Activated naive CD4-positive, alpha-beta T cell treated with anti-CD3 and anti-CD28 coated beads, Interleukin-2, amount 10 ng/mL, durations not matched to agents 7 days and 5 days (primary cell): ENCODE measurements around the gene CTIF.
"Not testable (repeated sequence)": the region's sequence is repeated elsewhere in the genome, so short reads cannot be mapped to it uniquely, and the experiment has no call there.

Source experiments
- CTCF ChIA-PET: fragments of 350-600 bp; sonication (Branson Sonifier 250); formaldehyde crosslinking; loops from one replicate; lab custom pipeline; 2021; ENCODE audit warnings: antibody characterized with exemption; lab: Charles Lee
- DNase-seq: peaks from one replicate; pipeline ENCODE4 v3.0.0-alpha.2; 2020
- H3K27ac Mint-ChIP-seq: one replicate; pipeline ENCODE4 v1.8.0; 2021; ENCODE audit warnings: mild to moderate bottlenecking, moderate library complexity, mixed read lengths
- H3K27me3 Mint-ChIP-seq: one replicate; pipeline ENCODE4 v1.8.0; 2021; ENCODE audit warnings: mild to moderate bottlenecking, mixed read lengths
- H3K36me3 Mint-ChIP-seq: one replicate; pipeline ENCODE4 v1.8.0; 2021; ENCODE audit warnings: mixed read lengths
- H3K4me1 Mint-ChIP-seq: one replicate; pipeline ENCODE4 v1.8.0; 2021; ENCODE audit warnings: mixed read lengths
- H3K4me3 Mint-ChIP-seq: one replicate; pipeline ENCODE4 v1.8.0; 2021; ENCODE audit warnings: mild to moderate bottlenecking, moderate library complexity, mixed read lengths
- H3K9me3 Mint-ChIP-seq: one replicate; pipeline ENCODE4 v1.8.0; 2021; ENCODE audit warnings: mixed read lengths

CTIF gene

DNA sequence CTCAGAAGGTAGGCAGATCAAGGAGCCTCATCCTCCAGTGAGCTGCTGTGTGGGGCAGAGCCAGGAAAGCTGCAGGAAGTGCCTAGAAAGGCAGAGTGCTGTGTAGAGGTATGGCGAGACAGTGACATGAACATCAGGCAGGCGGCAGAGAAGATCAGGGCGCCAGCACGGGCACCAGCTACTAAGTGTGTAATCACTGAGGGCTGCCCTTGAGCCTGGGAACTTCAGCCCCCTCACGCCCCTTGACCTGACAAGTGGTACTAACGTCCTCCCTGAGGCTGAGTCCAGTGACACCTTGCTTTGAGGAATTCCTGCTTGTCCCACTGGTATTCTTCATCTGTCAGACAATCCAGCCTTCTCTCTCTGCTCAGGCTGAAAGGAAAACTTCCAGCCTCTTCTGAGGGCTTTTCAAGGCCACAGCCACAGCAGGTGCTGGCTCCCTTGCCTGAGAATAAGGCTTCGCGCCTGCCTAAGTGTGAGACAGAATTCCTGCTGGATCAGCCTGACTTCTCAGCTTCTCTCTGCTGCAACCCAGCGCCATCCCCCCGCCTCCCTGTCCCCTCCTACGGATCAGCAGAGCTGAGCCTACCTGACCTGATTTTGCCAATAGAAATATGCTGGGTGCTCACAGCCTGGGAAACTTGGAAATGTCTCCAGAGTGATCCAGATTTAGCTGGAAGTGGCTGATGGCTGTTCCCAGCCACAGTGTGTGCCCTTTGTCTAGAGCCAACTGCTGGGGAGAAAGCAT, 263.9 kb downstream of the CTIF start:
- Mint-ChIP-seq H3K36me3 (no peaks in the 10 kb centered on the region), H3K27ac (no peak overlapping the region), H3K4me1 (peaks cover 43% of the 10 kb centered on the region), H3K9me3 (no peaks in the 10 kb centered on the region), H3K4me3 (no peak overlapping the region), H3K27me3 (peaks cover 5% of the 10 kb centered on the region)
- DNase-seq: peak; percentile 20
- CTCF ChIA-PET: no interaction called here

DNA sequence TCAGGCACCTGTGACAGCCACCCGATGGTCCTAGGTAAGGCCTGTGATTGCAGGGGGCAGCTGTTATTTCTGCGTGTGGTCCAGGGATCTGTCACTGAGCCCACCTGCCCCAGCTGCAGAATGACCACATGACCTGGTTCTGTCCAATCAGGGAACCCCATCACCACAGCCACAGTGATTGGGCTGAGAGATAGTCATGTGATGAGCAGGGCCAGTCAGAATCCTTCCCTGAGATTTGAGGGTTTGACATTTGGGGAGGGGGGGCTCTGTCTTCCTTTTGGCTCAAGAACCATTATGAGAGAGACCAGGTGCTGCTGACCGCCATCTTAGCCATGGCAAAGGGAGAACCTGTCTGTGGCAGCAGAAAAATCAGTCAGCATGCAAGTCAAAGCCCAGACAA, 264.7 kb downstream of the CTIF start:
- Mint-ChIP-seq H3K4me1 (peaks cover 48% of the 10 kb centered on the region), H3K27me3 (peaks cover 4% of the 10 kb centered on the region), H3K36me3 (no peaks in the 10 kb centered on the region), H3K27ac (no peak overlapping the region), H3K4me3 (no peak overlapping the region), H3K9me3 (no peaks in the 10 kb centered on the region)
- DNase-seq: no peak
- CTCF ChIA-PET: no interaction called here

DNA sequence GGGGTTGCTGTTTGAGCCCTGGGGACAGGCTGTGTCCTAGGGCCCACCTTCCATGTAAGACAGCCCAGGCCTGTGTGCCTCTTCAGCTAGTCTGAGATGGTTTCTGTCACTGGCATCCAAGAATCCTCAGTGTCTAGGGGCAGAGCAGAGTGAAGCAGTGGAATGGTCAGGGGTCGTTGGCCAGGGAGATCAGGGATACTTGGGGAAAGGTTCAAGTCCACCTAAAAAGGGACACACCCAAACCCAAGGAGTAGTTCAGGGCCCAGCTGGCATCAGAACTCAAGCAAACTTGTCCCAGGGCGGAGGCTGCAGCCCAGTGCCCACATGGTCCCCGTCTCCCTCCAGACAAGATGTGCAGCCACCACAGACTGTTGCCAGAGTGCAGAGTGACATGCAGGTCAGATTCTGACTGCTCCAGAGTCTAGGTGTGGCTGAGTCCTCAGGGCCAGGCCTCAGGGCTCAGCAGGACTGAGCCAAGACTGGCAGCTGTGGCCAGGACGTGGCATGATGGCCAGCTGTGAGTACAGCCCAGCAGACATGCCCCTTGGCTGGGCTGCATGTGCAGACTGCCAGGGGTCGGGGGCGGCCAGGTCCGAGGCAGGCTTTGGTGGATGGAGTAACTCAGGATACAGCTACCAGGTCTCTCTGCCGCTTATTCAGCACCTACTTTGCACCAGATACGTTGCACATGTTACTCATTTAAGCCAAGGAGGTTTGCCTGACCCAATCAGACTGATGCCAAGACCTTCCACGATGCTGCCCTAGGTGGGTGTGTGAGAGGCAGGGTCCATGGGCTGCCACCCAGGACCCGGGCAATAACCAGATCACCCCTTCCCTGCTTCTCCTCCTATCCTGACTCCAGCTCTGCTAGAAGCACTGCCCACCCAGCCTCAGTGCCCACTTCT, 265.4 kb downstream of the CTIF start:
- Mint-ChIP-seq H3K4me1 (peaks cover 51% of the 10 kb centered on the region), H3K9me3 (no peaks in the 10 kb centered on the region), H3K4me3 (no peak overlapping the region), H3K27ac (no peak overlapping the region), H3K36me3 (no peaks in the 10 kb centered on the region), H3K27me3 (no peaks in the 10 kb centered on the region)
- peak; percentile 16 for DNase-seq
- CTCF ChIA-PET: no interaction called here

DNA sequence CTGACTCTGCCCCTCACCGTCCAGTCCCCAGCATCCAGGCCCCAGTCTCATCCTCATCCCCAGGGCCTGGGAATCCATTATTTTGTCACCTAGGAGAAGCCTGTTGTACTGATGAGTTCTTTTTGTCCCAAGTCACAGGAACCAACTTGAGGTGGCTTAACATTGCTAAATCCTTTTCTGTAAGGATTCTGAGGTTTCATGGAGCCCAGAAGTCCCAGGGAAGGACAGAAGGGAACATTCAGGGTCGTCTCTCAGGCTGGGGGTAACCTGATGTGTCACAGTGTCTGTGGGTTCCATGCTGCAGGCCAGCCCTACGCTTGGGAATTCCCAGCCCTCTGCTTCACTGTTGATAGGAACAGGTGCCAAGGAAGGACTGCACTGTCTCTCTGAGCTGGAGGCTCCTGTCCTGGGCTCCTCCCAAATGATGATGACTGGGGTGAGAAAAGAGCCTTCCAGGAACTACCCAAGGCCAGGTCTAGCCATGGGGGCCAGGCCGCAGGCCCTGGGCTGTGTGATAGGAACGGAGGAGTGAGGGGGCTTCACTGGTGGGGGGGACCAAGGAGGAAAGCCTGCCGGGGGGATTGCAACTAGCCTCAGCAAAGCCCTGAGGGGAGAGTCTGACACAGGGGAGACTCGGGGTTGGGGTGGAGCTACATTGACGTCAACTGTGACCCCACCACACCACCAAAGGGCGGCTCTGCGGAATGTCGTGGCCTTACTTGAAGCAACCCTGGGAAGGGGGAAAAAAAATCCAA, 266.2 kb downstream of the CTIF start:
- Mint-ChIP-seq H3K4me3 (no peak overlapping the region), H3K27me3 (no peaks in the 10 kb centered on the region), H3K9me3 (no peaks in the 10 kb centered on the region), H3K4me1 (peaks cover 51% of the 10 kb centered on the region), H3K36me3 (no peaks in the 10 kb centered on the region), H3K27ac (no peak overlapping the region)
- CTCF ChIA-PET: no interaction called here
- DNase-seq: no peak

DNA sequence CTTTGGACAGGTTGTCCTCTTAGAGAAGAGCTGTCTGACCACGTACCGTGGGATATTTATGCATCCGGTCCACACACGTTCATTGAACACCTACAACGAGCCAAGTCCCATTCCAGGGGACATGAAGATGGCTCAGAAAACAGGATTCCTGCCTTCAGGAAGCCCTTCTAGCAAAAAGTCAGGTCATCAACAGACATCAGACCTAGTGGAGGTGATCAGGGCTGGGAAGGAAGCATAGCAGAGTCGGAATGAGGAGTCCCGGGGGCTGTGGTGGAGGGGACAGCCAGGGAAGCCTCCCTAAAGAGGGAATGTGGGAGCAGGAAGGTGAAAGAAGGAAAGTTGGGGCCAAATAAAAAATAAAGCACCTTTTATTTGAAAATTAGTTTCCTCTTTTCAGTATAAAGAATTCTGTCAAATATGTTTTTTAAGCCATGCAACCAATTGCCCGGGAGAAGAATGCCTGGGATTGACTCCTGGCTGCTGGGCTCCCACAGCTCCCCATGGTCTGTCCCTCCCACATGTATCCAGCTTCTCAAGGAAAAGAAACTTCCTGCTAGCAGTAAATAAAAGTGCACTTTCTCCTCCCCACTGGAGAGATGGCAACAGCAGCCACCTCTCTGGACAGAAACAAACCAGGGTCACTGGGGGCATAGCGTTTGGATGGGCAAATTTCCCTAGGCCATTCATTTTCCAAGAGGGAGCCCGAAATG, 267.1 kb downstream of the CTIF start:
- peaks cover 54% of the 10 kb centered on the region for H3K4me1 Mint-ChIP-seq
- no peaks in the 10 kb centered on the region for H3K9me3 Mint-ChIP-seq
- no peak for DNase-seq
- H3K4me3 Mint-ChIP-seq: no peak overlapping the region
- H3K36me3 Mint-ChIP-seq: no peaks in the 10 kb centered on the region
- no peak overlapping the region for H3K27ac Mint-ChIP-seq
- CTCF ChIA-PET: interaction anchor here (1.7 kb wide), 1 partner anchor 15 kb away, joined by 5 read pairs; no protein-coding TSS in a partner anchor
- no peaks in the 10 kb centered on the region for H3K27me3 Mint-ChIP-seq

DNA sequence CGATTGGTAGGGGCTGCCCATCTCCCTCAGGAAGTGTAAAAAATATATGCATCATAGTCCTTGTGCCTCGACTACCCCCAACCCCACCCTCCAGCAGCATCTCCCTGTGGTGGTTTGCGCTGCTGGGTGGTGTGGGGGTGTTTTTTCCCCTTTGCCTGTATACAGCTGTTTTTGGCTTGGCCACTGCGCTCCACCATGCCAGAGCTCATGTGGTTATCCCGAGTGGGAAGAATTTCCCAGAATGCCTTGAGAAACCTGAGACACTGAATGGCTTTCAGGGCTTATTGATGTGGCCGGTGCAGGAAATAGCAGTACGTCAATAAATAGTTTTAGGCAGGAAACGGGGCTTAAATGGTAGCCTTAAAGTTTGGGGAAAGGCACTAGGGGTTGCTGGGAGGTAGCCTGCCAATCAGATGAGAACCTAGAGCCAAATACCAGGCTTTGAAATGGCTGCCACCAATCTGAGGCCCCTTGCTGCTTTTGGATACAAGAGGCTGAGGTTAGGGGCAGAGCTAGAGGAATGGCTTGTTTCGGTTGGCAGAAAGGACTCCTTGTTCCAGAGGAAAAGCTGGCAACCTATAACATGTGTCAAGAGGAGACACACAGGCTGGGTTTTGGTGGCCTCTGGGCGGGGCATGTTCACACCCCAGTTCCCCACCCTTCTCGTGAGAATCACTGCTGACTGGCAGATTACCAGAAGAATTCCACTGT, 267.9 kb downstream of the CTIF start:
- H3K27ac Mint-ChIP-seq: peak overlapping the region; percentile 85
- DNase-seq: peak; percentile 62
- H3K27me3 Mint-ChIP-seq: no peaks in the 10 kb centered on the region
- H3K4me3 Mint-ChIP-seq: no peak overlapping the region
- no peaks in the 10 kb centered on the region for H3K9me3 Mint-ChIP-seq
- H3K4me1 Mint-ChIP-seq: peaks cover 59% of the 10 kb centered on the region
- no peaks in the 10 kb centered on the region for H3K36me3 Mint-ChIP-seq
- CTCF ChIA-PET: interaction anchor here (0.7 to 1.7 kb wide), 3 partner anchors 15 to 29 kb away, joined by 3 to 5 read pairs (median 3); no protein-coding TSS in a partner anchor

DNA sequence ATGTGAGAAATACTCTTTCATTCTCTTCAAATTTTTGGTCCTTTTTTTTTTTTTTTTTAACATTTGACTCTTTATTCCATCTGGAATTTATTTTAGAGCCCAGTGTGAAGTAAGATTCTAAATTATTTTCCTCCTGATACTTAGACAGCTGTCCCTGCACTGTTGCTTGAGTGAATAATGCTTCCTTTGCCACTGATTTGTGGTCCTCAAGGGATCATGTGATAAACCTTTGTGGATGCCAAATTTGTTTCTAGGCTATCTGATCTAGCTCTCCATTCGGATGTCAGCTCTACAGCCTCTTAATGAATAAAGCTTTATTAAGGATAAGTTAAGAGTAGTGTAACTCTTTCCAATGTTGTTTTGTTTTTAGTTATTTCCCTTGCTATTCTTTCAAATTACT, 269.6 kb downstream of the CTIF start:
- H3K4me1 Mint-ChIP-seq: peaks cover 61% of the 10 kb centered on the region
- H3K27ac Mint-ChIP-seq: no peak overlapping the region
- H3K27me3 Mint-ChIP-seq: no peaks in the 10 kb centered on the region
- no peak overlapping the region for H3K4me3 Mint-ChIP-seq
- no peak for DNase-seq
- no peaks in the 10 kb centered on the region for H3K36me3 Mint-ChIP-seq
- CTCF ChIA-PET: no interaction called here
- H3K9me3 Mint-ChIP-seq: no peaks in the 10 kb centered on the region

DNA sequence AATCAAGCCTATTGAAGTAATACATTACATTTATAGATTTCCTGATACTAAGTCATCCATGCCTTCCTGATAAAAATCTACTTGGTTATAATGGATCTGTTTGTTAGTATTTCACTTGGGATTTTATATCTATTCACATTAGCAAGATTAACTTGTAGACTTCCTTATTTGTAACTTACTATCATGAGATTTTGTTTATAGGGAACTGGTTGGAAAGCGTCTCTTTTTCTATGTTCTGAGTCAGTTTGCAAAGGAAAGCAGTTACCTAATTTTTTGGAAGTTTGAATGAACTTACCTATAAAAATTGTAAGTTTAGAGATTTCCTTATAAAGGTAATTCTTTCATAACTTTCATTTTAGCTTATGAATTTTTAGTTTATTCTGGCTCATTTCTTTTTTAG, 270.5 kb downstream of the CTIF start:
- Mint-ChIP-seq H3K4me1 (peaks cover 64% of the 10 kb centered on the region), H3K27me3 (no peaks in the 10 kb centered on the region), H3K36me3 (no peaks in the 10 kb centered on the region), H3K4me3 (no peak overlapping the region), H3K9me3 (no peaks in the 10 kb centered on the region), H3K27ac (no peak overlapping the region)
- CTCF ChIA-PET: no interaction called here
- DNase-seq: no peak

DNA sequence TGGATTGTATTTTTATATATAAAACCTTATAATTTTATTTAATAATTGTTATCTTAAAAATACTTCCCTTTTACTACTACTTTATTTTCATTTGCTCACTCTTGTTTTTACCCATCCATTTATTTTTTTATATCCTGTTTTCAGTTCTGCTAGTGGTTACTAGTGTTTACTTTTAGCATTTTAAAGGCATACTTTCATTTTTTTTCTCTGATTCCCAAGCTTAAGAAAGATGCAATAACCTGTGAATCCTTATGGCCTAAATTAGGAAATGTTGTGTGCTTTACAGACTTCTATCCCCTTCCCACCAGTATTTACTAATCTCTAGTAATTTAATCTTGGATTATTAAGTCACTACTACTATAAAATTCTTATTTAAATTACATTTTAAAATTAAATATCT, 272.0 kb downstream of the CTIF start:
- Mint-ChIP-seq H3K9me3 (no peaks in the 10 kb centered on the region), H3K36me3 (no peaks in the 10 kb centered on the region), H3K4me3 (no peak overlapping the region), H3K4me1 (peaks cover 63% of the 10 kb centered on the region), H3K27ac (no peak overlapping the region), H3K27me3 (no peaks in the 10 kb centered on the region)
- DNase-seq: no peak
- CTCF ChIA-PET: interaction anchor here (0.6 kb wide), 1 partner anchor 368 kb away, joined by 4 read pairs; no protein-coding TSS in a partner anchor

DNA sequence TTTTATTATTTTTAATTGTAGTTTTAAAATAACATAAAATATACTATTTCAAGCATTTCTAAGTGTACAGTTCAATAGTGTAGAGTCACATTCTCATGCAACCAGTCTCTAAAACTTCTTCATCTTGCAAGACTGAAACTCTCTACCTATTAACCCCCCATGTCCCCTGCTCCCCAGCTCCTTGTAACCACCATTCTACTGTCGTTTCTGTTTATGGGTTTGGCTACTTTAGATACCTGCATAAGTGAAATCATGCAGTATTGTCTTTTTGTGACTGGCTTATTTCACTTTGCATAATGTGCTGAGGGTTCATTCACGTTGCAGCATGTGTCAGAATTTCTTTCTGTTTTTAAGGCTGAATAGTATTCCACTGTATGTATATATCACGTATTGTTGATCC, 272.6 kb downstream of the CTIF start:
- no peaks in the 10 kb centered on the region for H3K9me3 Mint-ChIP-seq
- peaks cover 58% of the 10 kb centered on the region for H3K4me1 Mint-ChIP-seq
- CTCF ChIA-PET: no interaction called here
- no peaks in the 10 kb centered on the region for H3K36me3 Mint-ChIP-seq
- H3K27ac Mint-ChIP-seq: no peak overlapping the region
- no peak overlapping the region for H3K4me3 Mint-ChIP-seq
- DNase-seq: no peak
- H3K27me3 Mint-ChIP-seq: no peaks in the 10 kb centered on the region

DNA sequence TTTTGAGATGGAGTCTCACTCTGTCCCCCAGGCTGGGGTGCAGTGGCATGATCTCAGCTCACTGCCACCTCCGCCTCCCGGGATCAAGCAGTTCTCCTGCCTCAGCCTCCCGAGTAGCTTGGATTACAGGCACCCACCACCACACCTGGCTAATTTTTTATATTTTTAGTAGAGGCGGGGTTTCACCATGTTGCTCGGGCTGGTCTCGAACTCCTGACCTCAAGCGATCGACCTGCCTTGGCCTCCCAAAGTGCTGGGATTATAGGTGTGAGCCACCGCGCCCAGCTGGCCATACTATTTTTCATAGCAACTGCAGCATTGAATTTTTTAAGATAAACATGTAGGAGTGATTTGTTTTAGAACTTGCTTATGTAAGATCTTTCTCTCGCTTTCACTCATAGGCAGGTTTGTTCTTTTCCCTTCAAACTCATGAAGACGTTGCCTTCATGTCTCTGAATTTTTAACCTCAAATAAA, 273.2 kb downstream of the CTIF start:
- H3K36me3 Mint-ChIP-seq, CTCF ChIA-PET, H3K4me3 Mint-ChIP-seq, DNase-seq, H3K27ac Mint-ChIP-seq, H3K27me3 Mint-ChIP-seq, H3K9me3 Mint-ChIP-seq: not testable (repeated sequence)
- peaks cover 52% of the 10 kb centered on the region for H3K4me1 Mint-ChIP-seq

DNA sequence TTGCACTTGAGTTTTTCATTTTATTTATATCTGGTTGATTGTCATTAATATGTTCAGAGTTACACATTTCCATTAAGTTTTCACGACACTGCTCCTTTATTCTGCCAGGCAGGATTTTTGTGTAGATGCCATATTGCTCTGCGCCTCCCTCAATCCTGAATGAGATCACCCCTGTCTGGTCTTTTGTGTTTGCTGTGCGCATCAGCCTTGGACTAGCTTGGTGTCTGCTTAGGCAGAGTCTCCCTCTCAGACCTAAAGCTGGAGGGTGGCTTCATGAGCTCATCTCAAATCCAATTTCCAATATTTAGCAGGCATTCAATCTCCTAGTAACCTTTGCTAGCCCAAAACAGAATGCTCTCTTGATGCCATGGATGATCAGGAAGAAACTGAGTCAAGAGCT, 274.5 kb downstream of the CTIF start:
- no peak overlapping the region for H3K27ac Mint-ChIP-seq
- H3K4me1 Mint-ChIP-seq: peaks cover 42% of the 10 kb centered on the region
- DNase-seq: no peak
- CTCF ChIA-PET: interaction anchor here (0.9 to 1.1 kb wide), 2 partner anchors 20 to 27 kb away, joined by 3 read pairs; no protein-coding TSS in a partner anchor
- no peaks in the 10 kb centered on the region for H3K9me3 Mint-ChIP-seq
- no peaks in the 10 kb centered on the region for H3K36me3 Mint-ChIP-seq
- H3K27me3 Mint-ChIP-seq: peaks cover 5% of the 10 kb centered on the region
- H3K4me3 Mint-ChIP-seq: no peak overlapping the region
